GM23338 (cell line): ENCODE results near the gene GSAP. TPM values are rescaled to one million over a fixed set of nuclear protein-coding genes. Genes with fewer than 3 reads are reported as not detected.

Experiments
- ATAC-seq: fragments of 200-7000 bp; cut with Tn5 transposase; 3 replicates; pipeline ENCODE4 v1.9.1; 2020
- DNase-seq: peaks from one replicate; pipeline ENCODE4 v3.0.0-alpha.2; 2015; ENCODE audit warnings: low spot score
- H2AFZ ChIP-seq: fragments of 200-600 bp; sonication (generic); 2 replicates; pipeline ENCODE4 v1.8.0; 2016; ENCODE audit warnings: antibody characterized with exemption, mild to moderate bottlenecking, moderate library complexity
- H3F3A ChIP-seq: fragments of 200-600 bp; sonication (generic); replicated peaks from 2 replicates; pipeline ENCODE4 v1.8.0; 2017; ENCODE audit warnings: antibody characterized with exemption, mixed run types, low read depth
- H3K27ac ChIP-seq: fragments of 200-600 bp; sonication (generic); 2 replicates; pipeline ENCODE4 v1.6.1; 2016; ENCODE audit warnings: low read depth
- H3K27me3 ChIP-seq: fragments of 200-600 bp; sonication (generic); 2 replicates; pipeline ENCODE4 v1.8.0; 2016; ENCODE audit warnings: mild to moderate bottlenecking, mixed run types, moderate library complexity; ENCODE audit not compliant: insufficient read depth
- H3K36me3 ChIP-seq: fragments of 200-600 bp; sonication (generic); 2 replicates; pipeline ENCODE4 v1.8.0; 2016; ENCODE audit warnings: mild to moderate bottlenecking; ENCODE audit not compliant: insufficient read depth
- H3K4me1 ChIP-seq: fragments of 200-600 bp; sonication (generic); 2 replicates; pipeline ENCODE4 v1.8.0; 2016; ENCODE audit warnings: mild to moderate bottlenecking, moderate library complexity; ENCODE audit not compliant: insufficient read depth
- H3K4me2 ChIP-seq: fragments of 200-600 bp; sonication (generic); 2 replicates; pipeline ENCODE4 v1.7.1; 2017; ENCODE audit warnings: mixed run types
- H3K4me3 ChIP-seq: fragments of 200-600 bp; sonication (generic); 2 replicates; pipeline ENCODE4 v1.6.1; 2016; ENCODE audit warnings: mixed run types
- H3K79me2 ChIP-seq: fragments of 200-600 bp; sonication (generic); replicated peaks from 2 replicates; pipeline ENCODE4 v1.8.0; 2017; ENCODE audit warnings: mild to moderate bottlenecking; ENCODE audit not compliant: insufficient read depth
- H3K9me2 ChIP-seq: fragments of 200-600 bp; sonication (generic); 2 replicates; pipeline ENCODE4 v1.8.0; 2017; ENCODE audit not compliant: insufficient read depth
- H4K20me1 ChIP-seq: fragments of 200-600 bp; sonication (generic); replicated peaks from 2 replicates; pipeline ENCODE4 v1.8.0; 2017; ENCODE audit warnings: mild to moderate bottlenecking; ENCODE audit not compliant: insufficient read depth
- H3K27ac Mint-ChIP-seq: 2 replicates; pipeline ENCODE4 v1.8.0; 2020; ENCODE audit warnings: inconsistent platforms, mild to moderate bottlenecking, moderate library complexity, mixed read lengths
- H3K27me3 Mint-ChIP-seq: 3 replicates; pipeline ENCODE4 v1.8.0; 2022; ENCODE audit warnings: low read depth, mild to moderate bottlenecking, moderate library complexity, mixed read lengths, inconsistent platforms; ENCODE audit not compliant: insufficient read depth, poor library complexity
- H3K36me3 Mint-ChIP-seq: 3 replicates; pipeline ENCODE4 v1.8.0; 2021; ENCODE audit warnings: low read depth, mild to moderate bottlenecking, inconsistent platforms, moderate library complexity, mixed read lengths
- H3K4me1 Mint-ChIP-seq: 3 replicates; pipeline ENCODE4 v1.8.0; 2020; ENCODE audit warnings: mild to moderate bottlenecking, inconsistent platforms, mixed read lengths
- H3K4me3 Mint-ChIP-seq: 3 replicates; pipeline ENCODE4 v1.8.0; 2021; ENCODE audit warnings: moderate library complexity, mild to moderate bottlenecking, inconsistent platforms, mixed read lengths
- H3K9me3 Mint-ChIP-seq: 3 replicates; pipeline ENCODE4 v1.8.0; 2020; ENCODE audit warnings: moderate library complexity, mild to moderate bottlenecking, inconsistent platforms, mixed read lengths
- CREB1 ChIP-seq: fragments of 250-450 bp; sonication (Bioruptor Pico); IDR thresholded peaks from 2 replicates; pipeline ENCODE4 v1.5.0; 2020; ENCODE audit warnings: low read depth, mild to moderate bottlenecking, moderate library complexity
- CTCF ChIP-seq, 2 experiments: fragments of 200-600 bp in 1 of 2; sonication (generic) in 1 of 2; conservative IDR thresholded peaks; 2 replicates each; pipeline versions ENCODE4 v1.5.1 to v1.6.1; 2016 to 2017; ENCODE audit warnings: antibody characterized with exemption in 2 of 2, low read depth in 2 of 2, mild to moderate bottlenecking in 2 of 2, moderate library complexity in 1 of 2
- ETS1 ChIP-seq: IDR thresholded peaks from 2 replicates; pipeline ENCODE4 v1.6.1; 2016; ENCODE audit warnings: antibody characterized with exemption
- EZH2 ChIP-seq: fragments of 200-600 bp; sonication (generic); IDR thresholded peaks from one replicate; pipeline ENCODE4 v1.8.0; 2017; ENCODE audit warnings: antibody characterized with exemption, mild to moderate bottlenecking, low read depth; ENCODE audit not compliant: unreplicated experiment
- EZH2phosphoT487 ChIP-seq: fragments of 200-600 bp; sonication (generic); IDR thresholded peaks from one replicate; pipeline ENCODE4 v1.8.1; 2018; ENCODE audit warnings: antibody characterized with exemption; ENCODE audit not compliant: unreplicated experiment
- JUNB ChIP-seq: IDR thresholded peaks from one replicate; pipeline ENCODE4 v1.6.1; 2016; ENCODE audit warnings: antibody characterized with exemption; ENCODE audit not compliant: unreplicated experiment
- NANOG ChIP-seq: IDR thresholded peaks from 2 replicates; pipeline ENCODE4 v1.6.1; 2016; ENCODE audit warnings: antibody characterized with exemption, borderline replicate concordance
- POLR2AphosphoS5 ChIP-seq: IDR thresholded peaks from 2 replicates; pipeline ENCODE4 v1.6.1; 2016; ENCODE audit warnings: antibody characterized with exemption, low read depth
- REST ChIP-seq: IDR thresholded peaks from one replicate; pipeline ENCODE4 v1.6.1; 2018; ENCODE audit warnings: antibody characterized with exemption; ENCODE audit not compliant: unreplicated experiment
- STAT1 ChIP-seq: IDR thresholded peaks from one replicate; pipeline ENCODE4 v1.6.1; 2016; ENCODE audit warnings: antibody characterized with exemption; ENCODE audit not compliant: unreplicated experiment
- ZNF114 ChIP-seq: fragments of 250-450 bp; sonication (Bioruptor Pico); IDR thresholded peaks from 2 replicates; pipeline ENCODE4 v1.5.0; 2020; ENCODE audit warnings: mild to moderate bottlenecking, moderate library complexity
- ZNF331 ChIP-seq: fragments of 250-450 bp; sonication (Bioruptor Pico); IDR thresholded peaks from 2 replicates; pipeline ENCODE4 v1.5.0; 2020; ENCODE audit warnings: low read depth, mild to moderate bottlenecking, moderate library complexity
- ZNF462 ChIP-seq: fragments of 250-450 bp; sonication (Bioruptor Pico); IDR thresholded peaks from 2 replicates; pipeline ENCODE4 v1.5.0; 2020; ENCODE audit warnings: mild to moderate bottlenecking, moderate library complexity
- polyA plus RNA-seq: library from polyadenylated mRNA; unstranded; fragments of >200 nt; fragmentation: Nextera tagmentation; extraction: Ambion mirVana; gene quantifications from 2 replicates; pipeline ENCODE4 v1.2.1, GENCODE V29; 2016
- total RNA-seq: library from RNA; depleted of rRNA; stranded (reverse); fragments of >200 nt; shearing (Covaris generic); gene quantifications from 2 replicates; pipeline ENCODE4 v1.2.3, GENCODE V29; 2014

GSAP gene
- total and polyA plus RNA-seq, 2 experiments from 2014 or later, result 0.63 to 1.1 TPM

- Histone ChIP-seq H3K79me2 (no peaks in the 10 kb centered on the region), H3K36me3 (no peaks in the 10 kb centered on the region), H3K27ac (no peak overlapping the region), H3K4me3 (no peak overlapping the region), H3K27me3 (no peaks in the 10 kb centered on the region), H3K9me2 (no peaks in the 10 kb centered on the region), H3K4me2 (no peak overlapping the region), H2AFZ (no peak overlapping the region), H3F3A (no peaks in the 10 kb centered on the region), H4K20me1 (no peaks in the 10 kb centered on the region), H3K4me1 (no peaks in the 10 kb centered on the region)
- TF ChIP-seq EZH2 (no peak), NANOG (no peak), REST (no peak), ZNF114 (CRISPR knock-in tag) (no peak), CTCF (conservative IDR thresholded peaks at IDR 0.05; ENCODE audit: low read depth in 2 of 2) (no peak), ETS1 (no peak), ZNF462 (no peak), ZNF331 (CRISPR knock-in tag) (no peak), JUNB (no peak), EZH2phosphoT487 (no peak), POLR2AphosphoS5 (no peak), STAT1 (no peak), CREB1 (CRISPR knock-in tag) (no peak)
- Mint-ChIP-seq H3K4me3 (no peak overlapping the region), H3K9me3 (no peaks in the 10 kb centered on the region), H3K4me1 (no peaks in the 10 kb centered on the region), H3K27ac (no peak overlapping the region), H3K27me3 (no peaks in the 10 kb centered on the region), H3K36me3 (no peaks in the 10 kb centered on the region)
- DNase-seq, result no peak
- ATAC-seq, result no peak
Measured at GRCh38 chr7:77318019-77318418, 98.1 kb downstream of the GSAP start.
